ENCODE results near the gene PPP1R3A.

PPP1R3A gene

DNA sequence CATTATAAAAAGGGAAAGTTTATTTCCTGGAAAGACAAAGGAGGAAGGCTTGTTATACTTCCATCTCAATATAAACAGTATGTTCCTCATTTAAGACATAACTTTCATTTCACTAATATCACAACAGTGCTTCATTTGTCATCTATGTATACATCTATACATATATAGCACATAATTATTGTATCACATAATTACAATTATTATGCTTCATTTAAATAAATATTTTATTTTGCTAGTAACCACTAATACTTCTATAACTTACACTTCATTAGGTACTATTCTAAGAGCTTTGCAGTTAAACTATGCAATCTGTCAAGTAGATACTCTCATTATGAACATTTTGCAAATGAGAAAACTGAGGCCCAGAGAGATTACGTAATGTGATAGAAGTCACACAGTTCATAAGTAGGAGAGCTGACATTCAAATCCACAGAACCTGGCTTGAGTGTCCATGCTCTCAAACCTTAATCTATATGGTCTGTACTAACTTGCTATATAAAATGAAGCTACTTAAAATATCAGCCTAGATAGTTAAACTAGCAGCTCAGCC, 86.5 kb downstream of the PPP1R3A start:
- TF ChIP-seq SP7 (tag by site-specific recombination; IDR thresholded peaks at IDR 0.05) (no peak), MYNN (tag by site-specific recombination; IDR thresholded peaks at IDR 0.05; ENCODE audit: borderline replicate concordance) (no peak), ZNF843 (tag by site-specific recombination; IDR thresholded peaks at IDR 0.05) (no peak)
- ChIA-PET POLR2A (interaction anchor here (0.7 kb wide), 1 partner anchor 9 kb away, joined by 3 read pairs; no protein-coding TSS in a partner anchor), CTCF (interaction anchor here (0.6 to 0.7 kb wide), 2 partner anchors 95 to 721 kb away, joined by 6 to 7 read pairs; no protein-coding TSS in a partner anchor)
- Histone ChIP-seq H3K4me3 (ENCODE audit: low read depth, low read length) (no peak overlapping the region), H3K4me1 (ENCODE audit: control insufficient read depth, insufficient read depth, low read length) (no peaks in the 10 kb centered on the region), H3K9me3 (ENCODE audit: control insufficient read depth, insufficient read depth, low read depth, low read length) (no peaks in the 10 kb centered on the region), H3K36me3 (ENCODE audit: control insufficient read depth in 2 of 2, insufficient read depth in 1 of 2, low read length in 2 of 2) (no peaks in the 10 kb centered on the region), H3K27ac (ENCODE audit: extremely low read depth, low read depth, low read length) (no peak overlapping the region)

- no peak overlapping the region for H3K27ac ChIP-seq (ENCODE audit: extremely low read depth, low read depth, low read length)
- no peak for TF ChIP-seq ZNF48 (tag by site-specific recombination; IDR thresholded peaks at IDR 0.05)
- TF ChIP-seq, protein P1, sequence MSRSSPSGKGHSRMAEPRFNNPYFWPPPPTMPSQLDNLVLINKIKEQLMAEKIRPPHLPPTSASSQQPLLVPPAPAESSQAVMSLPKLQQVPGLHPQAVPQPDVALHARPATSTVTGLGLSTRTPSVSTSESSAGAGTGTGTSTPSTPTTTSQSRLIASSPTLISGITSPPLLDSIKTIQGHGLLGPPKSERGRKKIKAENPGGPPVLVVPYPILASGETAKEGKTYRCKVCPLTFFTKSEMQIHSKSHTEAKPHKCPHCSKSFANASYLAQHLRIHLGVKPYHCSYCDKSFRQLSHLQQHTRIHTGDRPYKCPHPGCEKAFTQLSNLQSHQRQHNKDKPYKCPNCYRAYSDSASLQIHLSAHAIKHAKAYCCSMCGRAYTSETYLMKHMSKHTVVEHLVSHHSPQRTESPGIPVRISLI (tag by site-specific recombination; IDR thresholded peaks at IDR 0.05): no peak
- no peak for TF ChIP-seq INSM2 (tag by site-specific recombination; IDR thresholded peaks at IDR 0.05)
- TF ChIP-seq ZNF624 (tag by site-specific recombination; IDR thresholded peaks at IDR 0.05): no peak
- TF ChIP-seq SCRT1 (tag by site-specific recombination; IDR thresholded peaks at IDR 0.05; ENCODE audit: borderline replicate concordance): no peak
- TF ChIP-seq ZNF19 (tag by site-specific recombination; IDR thresholded peaks at IDR 0.05; ENCODE audit: low read depth): no peak
- no peak for TF ChIP-seq ZFP37 (tag by site-specific recombination; IDR thresholded peaks at IDR 0.05)
- TF ChIP-seq MZF1 (tag by site-specific recombination; IDR thresholded peaks at IDR 0.05; ENCODE audit: borderline replicate concordance): no peak
- no peak for TF ChIP-seq ZNF302 (tag by site-specific recombination; IDR thresholded peaks at IDR 0.05; ENCODE audit: low read depth)
- no peak for TF ChIP-seq ZNF133 (tag by site-specific recombination; IDR thresholded peaks at IDR 0.05)
- TF ChIP-seq ZNF404 (tag by site-specific recombination; IDR thresholded peaks at IDR 0.05): no peak
- no peak for TF ChIP-seq AEBP2 (tag by site-specific recombination; IDR thresholded peaks at IDR 0.05; ENCODE audit: borderline replicate concordance)
- TF ChIP-seq ZBTB20 (tag by site-specific recombination; IDR thresholded peaks at IDR 0.05): no peak
- no peak for TF ChIP-seq ZNF704 (tag by site-specific recombination; IDR thresholded peaks at IDR 0.05)
- TF ChIP-seq ZNF184 (tag by site-specific recombination; IDR thresholded peaks at IDR 0.05): no peak
- TF ChIP-seq, protein P2, sequence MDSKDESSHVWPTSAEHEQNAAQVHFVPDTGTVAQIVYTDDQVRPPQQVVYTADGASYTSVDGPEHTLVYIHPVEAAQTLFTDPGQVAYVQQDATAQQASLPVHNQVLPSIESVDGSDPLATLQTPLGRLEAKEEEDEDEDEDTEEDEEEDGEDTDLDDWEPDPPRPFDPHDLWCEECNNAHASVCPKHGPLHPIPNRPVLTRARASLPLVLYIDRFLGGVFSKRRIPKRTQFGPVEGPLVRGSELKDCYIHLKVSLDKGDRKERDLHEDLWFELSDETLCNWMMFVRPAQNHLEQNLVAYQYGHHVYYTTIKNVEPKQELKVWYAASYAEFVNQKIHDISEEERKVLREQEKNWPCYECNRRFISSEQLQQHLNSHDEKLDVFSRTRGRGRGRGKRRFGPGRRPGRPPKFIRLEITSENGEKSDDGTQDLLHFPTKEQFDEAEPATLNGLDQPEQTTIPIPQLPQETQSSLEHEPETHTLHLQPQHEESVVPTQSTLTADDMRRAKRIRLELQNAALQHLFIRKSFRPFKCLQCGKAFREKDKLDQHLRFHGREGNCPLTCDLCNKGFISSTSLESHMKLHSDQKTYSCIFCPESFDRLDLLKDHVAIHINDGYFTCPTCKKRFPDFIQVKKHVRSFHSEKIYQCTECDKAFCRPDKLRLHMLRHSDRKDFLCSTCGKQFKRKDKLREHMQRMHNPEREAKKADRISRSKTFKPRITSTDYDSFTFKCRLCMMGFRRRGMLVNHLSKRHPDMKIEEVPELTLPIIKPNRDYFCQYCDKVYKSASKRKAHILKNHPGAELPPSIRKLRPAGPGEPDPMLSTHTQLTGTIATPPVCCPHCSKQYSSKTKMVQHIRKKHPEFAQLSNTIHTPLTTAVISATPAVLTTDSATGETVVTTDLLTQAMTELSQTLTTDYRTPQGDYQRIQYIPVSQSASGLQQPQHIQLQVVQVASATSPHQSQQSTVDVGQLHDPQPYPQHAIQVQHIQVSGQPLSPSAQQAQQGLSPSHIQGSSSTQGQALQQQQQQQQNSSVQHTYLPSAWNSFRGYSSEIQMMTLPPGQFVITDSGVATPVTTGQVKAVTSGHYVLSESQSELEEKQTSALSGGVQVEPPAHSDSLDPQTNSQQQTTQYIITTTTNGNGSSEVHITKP (tag by site-specific recombination; IDR thresholded peaks at IDR 0.05): no peak
- no peak for TF ChIP-seq ZNF239 (tag by site-specific recombination; IDR thresholded peaks at IDR 0.05)
- TF ChIP-seq PATZ1 (tag by site-specific recombination; IDR thresholded peaks at IDR 0.05): no peak
- H3K9me3 ChIP-seq (ENCODE audit: control insufficient read depth, insufficient read depth, low read depth, low read length): no peaks in the 10 kb centered on the region
- H3K4me1 ChIP-seq (ENCODE audit: control insufficient read depth, insufficient read depth, low read length): no peaks in the 10 kb centered on the region
- no peak overlapping the region for H3K4me3 ChIP-seq (ENCODE audit: low read depth, low read length)
- H3K36me3 ChIP-seq (ENCODE audit: control insufficient read depth in 2 of 2, insufficient read depth in 1 of 2, low read length in 2 of 2): no peaks in the 10 kb centered on the region
- CTCF ChIA-PET: interaction anchor here (0.6 kb wide), 1 partner anchor 722 kb away, joined by 7 read pairs; no protein-coding TSS in a partner anchor
- POLR2A ChIA-PET: interaction anchor here (0.7 kb wide), 1 partner anchor 10 kb away, joined by 3 read pairs; no protein-coding TSS in a partner anchor
These were observed 87.3 kb downstream of the PPP1R3A start for GRCh38 chr7:113831556-113831955.
